TTC549 (cell line): ENCODE results near the gene TMEM30B.
"Not testable (repeated sequence)": the region's sequence is repeated elsewhere in the genome, so short reads cannot be mapped to it uniquely, and the experiment has no call there.

ENCODE experiments used
- FAIRE-seq: peaks from 2 replicates; lab custom pipeline; 2012; peaks lifted over from hg19 to GRCh38; lab: Jason Lieb, UNC

The TMEM30B gene

DNA sequence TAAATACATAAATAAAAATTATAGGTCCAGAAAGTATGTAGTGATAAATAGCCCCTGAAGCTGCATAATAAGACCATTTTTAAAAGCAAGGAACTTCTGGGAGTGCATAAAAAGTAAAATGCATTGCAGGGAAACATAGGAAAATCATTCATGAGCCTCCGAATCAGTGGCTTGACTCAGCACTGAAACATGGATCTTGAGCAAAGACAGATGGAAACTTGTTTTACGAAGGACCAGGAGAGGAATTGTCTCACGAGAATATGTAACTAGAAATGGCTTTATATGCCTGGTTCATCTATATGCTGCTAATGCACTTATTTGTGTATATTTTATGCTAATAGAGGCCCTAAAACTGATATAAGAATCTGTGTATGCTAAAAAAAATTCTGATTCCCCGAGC lies 14.7 kb downstream of the TMEM30B start:
- no peak for FAIRE-seq

- no peak for FAIRE-seq
Observed at GRCh38 chr14:61264651-61265050, 16.5 kb downstream of the TMEM30B start.

DNA sequence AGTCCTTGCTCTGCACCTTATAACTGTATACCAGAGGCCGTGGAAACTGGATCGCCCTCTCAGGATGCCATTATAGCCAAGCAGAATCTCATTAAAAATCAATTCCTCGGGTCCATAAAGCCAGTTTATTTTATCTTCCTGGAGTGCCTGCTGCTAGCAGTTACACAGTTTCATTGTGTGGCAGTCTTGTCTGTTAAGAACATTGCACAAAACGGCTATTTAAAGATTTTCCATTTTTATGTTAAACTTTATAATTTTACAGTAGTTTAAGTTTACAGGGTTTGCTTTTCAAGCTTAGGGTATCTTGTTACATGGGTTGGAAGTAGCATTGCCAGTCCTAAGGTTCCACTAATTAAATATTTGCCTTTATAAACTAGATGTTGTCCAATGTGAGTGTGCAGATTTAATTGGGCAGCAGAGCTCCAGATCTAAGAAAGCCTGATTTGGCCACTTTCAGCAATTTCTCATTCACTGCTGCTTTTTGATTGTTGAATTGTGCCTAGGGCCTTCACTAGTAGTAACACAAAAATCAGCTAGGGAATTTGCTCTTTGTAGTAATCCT lies 17.0 kb downstream of the TMEM30B start:
- FAIRE-seq, result no peak

DNA sequence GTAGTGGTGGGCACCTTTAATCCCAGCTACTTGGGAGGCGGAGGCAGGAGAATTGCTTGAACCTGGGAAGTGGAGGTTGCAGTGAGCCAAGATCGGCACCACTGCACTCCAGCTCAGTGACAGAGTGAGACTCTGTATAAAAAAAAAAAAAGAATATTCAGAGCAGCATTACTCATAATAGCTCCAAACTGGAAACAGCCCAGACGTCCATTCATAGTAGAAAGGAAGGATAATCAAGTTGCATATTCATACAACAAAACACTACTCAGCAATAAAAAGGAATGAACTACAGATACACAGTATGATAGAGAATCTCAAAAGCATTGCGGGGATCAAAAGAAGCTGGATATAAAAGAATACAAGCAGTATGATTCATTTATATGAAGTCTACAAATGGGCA lies 19.1 kb downstream of the TMEM30B start:
- no peak for FAIRE-seq

- no peak for FAIRE-seq
Observed at GRCh38 chr14:61260939-61261776, 20.0 kb downstream of the TMEM30B start.

DNA sequence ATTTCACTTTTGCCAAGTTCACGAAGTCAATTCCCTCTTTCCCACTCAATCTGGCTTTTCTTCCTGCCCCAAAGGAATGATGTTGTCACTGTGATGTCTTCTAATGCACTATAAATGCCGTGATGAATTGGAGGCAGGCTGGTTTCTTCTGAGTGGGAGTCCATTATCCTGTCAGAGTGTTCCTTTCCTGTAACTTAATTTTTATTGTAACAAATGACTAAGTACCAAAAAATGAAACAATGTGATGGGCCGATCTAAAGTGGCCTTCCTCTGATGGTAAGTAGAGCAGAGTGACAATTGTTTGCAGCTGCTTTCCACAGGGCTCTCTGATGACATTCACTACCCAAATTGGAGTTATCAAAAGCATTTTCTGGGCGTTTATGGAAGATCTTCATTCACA lies 22.2 kb downstream of the TMEM30B start:
- FAIRE-seq, result no peak

GRCh38 chr14:61257469-61258057 lies 23.6 kb downstream of the TMEM30B start:
- no peak for FAIRE-seq

- no peak for FAIRE-seq
Observed at GRCh38 chr14:61256826-61257468, 24.2 kb downstream of the TMEM30B start.

DNA sequence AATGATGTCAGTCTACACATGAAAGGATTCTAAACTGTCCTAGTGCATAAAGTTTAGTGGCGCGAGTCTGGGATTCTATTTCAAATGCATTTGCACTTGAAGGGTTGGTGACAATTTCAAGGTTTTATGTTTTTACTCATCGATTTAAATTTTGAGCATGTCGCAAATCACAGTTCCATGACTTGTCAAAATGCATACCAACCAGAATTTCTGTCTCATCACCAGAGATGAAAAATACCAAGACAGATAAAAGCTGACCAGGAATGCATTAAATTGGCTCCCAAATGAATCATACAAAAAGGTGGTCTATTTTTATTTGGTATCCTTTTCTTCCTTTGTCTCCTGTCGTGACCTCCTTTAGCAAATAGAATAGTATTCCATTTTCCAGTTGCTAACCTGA lies 25.2 kb downstream of the TMEM30B start:
- FAIRE-seq, result no peak

- FAIRE-seq, result no peak
Observed at GRCh38 chr14:61254808-61255526, 26.2 kb downstream of the TMEM30B start.

DNA sequence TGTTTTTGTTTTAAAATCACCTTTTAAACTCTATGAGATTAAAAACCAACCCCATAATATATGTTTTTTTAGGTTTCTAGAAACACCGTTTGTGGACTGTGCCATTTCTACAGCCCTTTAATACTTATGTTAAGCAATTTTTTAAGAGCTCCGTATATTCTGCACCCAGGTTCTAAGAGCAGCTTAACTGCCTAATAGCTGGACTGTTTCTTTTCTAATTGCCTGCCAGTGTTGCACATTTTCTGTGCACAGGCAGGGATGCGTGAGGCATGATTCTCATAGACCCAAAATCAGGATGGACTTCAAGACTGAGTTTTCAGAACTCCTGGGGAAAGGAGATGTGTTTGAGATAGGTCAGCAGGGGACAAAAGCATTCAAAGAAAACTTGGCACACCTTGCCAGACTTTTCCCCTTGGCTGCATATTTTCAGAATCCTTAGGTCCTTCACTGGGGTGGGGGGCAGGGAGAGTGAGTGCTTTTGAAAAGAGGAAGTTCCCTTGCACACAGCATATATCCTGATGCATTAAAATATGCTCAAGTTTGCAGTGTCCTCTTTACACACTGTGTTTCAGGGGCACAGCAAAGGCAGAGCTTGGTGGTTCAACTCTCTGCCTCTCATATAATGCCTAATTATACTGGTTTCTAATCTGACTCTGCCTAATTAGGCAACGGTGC lies 27.9 kb downstream of the TMEM30B start:
- FAIRE-seq, result no peak

GRCh38 chr14:61252369-61253063 lies 28.6 kb downstream of the TMEM30B start:
- FAIRE-seq, result peak; percentile 84

DNA sequence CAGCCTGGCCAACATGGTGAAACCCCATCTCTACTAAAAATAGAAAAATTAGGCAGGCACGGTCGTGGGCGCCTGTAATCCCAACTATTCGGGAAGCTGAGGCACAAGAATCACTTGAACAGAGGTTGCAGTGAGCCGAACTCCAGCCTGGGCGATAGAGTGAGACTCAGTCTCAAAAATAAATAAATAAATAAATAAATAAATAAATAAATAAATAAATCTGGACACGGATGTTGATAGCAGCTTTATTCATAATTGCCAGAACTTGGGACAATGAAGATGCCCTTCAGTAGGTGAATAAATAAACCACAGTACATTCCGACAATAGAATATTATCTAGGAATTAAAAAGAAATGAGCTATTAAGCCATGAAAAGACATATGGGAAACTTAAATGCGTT lies 31.1 kb downstream of the TMEM30B start:
- FAIRE-seq, result no peak

- no peak for FAIRE-seq
Observed at GRCh38 chr14:61247935-61248334, 33.2 kb downstream of the TMEM30B start.

GRCh38 chr14:61246721-61247120 lies 34.4 kb downstream of the TMEM30B start:
- FAIRE-seq, result no peak

DNA sequence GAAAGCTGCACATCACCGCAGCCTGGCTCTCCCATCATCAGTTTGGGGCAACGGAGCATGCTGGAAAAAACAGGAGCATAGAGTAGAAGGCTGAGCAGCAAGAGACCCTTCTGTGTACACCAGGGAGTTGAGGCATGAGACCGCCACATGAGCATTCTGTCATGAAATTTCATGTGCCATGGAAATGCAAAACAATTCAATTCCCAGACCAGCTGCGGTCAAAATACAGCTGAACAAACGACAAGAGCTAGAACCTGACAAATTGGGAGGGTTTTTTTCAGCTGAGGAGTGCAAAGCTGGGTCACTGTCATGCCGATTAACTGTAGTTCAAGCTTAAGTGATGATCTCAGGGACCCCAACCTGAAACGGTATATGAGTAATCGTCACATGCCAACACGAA lies 37.1 kb downstream of the TMEM30B start:
- no peak for FAIRE-seq

DNA sequence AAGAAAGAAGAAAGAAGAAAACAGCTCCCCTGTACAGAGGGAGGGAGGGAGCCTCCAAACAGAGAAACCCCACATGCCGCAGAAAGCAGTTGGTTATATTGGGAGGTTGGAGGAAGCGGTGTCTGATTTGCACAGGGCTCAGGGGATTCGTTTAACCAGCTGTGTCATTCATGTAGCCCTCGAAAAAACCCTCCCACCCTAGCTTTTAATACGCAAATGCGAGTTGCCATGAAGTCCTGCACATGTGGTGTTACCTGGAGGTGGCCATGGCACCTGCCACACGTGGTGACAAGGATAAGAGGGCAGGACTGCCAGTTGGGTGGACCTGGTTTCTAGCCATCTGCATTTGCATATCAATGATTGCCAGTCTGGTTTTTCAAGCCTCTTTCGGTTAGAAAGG lies 40.9 kb downstream of the TMEM30B start:
- no peak for FAIRE-seq

- FAIRE-seq, result not testable (repeated sequence)
Observed at GRCh38 chr14:61239285-61239684, 41.9 kb downstream of the TMEM30B start.

DNA sequence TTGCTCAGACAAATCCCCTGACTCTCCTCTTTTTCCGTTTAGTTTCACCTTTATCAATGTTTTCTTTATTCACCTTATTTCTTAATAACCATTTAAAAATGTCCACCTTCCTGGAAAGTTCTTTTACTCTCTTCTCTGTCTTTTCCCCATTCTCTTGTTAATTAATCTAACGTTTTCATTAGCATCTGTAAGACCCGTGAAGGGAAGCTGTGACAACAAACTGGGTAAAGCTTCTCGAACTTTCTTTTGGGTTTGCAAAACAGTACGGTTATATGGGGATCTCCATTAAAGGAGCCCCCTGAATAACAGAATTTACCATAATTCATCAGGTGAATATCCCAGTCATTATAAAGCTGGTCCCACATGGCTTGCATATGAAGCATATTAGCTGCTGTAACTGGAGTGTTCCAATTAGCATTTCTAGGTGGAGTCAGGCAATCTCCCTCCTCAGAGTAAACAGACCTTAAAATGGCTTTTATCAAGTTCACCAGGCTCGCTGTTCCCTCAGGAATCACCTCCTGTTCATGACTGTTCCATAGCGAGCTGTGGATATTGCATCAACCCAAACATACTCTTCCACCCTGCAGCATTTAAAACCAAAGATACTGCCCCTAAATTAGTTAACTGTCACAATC lies 42.4 kb downstream of the TMEM30B start:
- no peak for FAIRE-seq

GRCh38 chr14:61234215-61234916 lies 46.8 kb downstream of the TMEM30B start:
- no peak for FAIRE-seq
